Dermis blood vessel endothelial cell (primary cell): ENCODE results near the gene FCN2. TPM values are rescaled to one million over a fixed set of nuclear protein-coding genes. Genes with fewer than 3 reads are reported as not detected.

Experiments used
- DNase-seq: peaks from one replicate; pipeline ENCODE4 v3.0.0; 2010
- total RNA-seq: library from RNA; depleted of rRNA; stranded (reverse); fragments of >200 nt; gene quantifications from 2 replicates; pipeline ENCODE4 v1.2.3, GENCODE V29; 2014

Gene FCN2
- total RNA-seq, 1 donor from 2014 or later, result not detected

GRCh38 chr9:134935056-134935640 lies 54.5 kb downstream of the FCN2 start:
- DNase-seq, result no peak

DNA sequence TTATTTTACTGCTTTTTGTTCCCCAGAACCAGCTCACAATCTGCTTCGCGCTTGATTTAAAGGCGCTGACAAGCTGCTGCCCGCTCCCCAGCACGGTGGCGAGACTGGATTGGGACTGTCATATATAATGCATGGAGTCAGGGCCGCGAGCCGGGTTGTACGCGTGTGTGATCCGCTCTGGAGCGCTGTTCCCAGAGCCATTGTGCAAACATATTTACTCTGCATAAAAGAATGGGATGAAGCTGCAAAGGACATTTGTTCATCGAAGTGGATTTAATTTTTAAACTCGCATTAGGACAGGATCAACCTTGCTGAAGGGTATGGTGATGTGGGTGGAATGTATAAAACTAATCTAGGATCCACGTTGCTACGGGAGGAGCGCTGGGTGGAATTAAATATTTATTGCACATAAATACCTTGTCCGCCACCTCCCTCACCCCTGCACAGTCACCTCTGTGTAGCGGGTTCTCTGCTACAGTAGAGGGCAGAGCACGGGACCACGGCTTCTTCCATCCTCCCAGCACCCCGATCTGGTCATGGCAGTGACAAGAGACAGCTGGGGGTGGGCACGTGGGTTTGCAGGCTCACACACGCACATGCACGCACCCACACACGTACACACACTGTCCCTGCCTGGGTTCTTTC lies 55.2 kb downstream of the FCN2 start:
- no peak for DNase-seq

GRCh38 chr9:134936346-134937163 lies 55.9 kb downstream of the FCN2 start:
- DNase-seq, result no peak

Other genes with a start within 250 kb of the FCN2 start
- 8.0 and 9.5 TPM in 2 replicates for gene COL5A1, start 239.0 kb upstream of the FCN2 start, total RNA-seq
- gene FCN1, start 37.1 kb downstream of the FCN2 start, total RNA-seq, result not detected in 2 replicates
- 6.5 and 17.2 TPM in 2 replicates for gene OLFM1, start 206.9 kb downstream of the FCN2 start, total RNA-seq